ENCODE data around the gene ADORA1. TPM values are rescaled to one million over a fixed set of nuclear protein-coding genes. Genes with fewer than 3 reads are reported as not detected.

The ADORA1 gene
- total RNA-seq, 2 donors from 2014 or later: not detected

DNA sequence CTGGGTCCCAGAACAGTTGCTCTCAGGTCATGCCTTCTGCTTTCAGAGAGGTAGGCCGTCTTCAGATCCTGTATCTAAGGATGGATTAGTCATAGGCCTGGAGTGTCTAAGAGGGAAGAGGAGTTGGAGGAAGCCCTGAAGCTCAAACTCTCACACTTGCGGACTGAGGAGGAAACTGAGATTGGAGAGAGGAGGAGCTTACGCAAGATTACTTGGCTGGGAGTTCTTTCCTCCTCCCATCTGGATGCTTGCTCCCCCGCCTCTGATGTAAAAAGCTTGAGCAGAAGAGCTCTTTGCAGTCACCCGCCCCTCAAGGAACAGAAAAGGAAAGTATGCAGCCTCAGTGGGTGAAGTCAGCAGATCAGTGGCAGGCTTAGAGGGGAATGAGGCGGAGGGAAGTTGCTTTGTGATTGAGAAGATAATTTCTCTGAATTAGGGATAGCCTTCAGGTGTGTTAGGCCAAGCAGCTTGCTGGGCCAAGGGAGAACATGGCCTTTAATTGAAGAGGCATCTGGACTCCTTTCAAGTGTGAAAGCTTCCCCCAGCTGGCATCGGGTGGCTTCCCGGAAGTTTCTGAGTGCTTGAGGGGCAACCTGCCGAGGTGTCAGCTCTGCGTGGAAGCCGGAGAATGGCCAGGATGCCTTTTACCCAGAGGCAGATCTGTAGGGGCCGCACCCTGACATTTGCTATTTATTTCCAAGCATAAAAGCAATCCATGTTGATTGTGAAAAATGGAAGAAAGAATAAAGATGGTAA, 6.6 kb downstream of the ADORA1 start:
- Histone ChIP-seq H3K27ac (no peak overlapping the region), H3K4me1 (ENCODE audit: control insufficient read depth in 1 of 2, low read depth in 2 of 2) (peaks cover 0 to 3% of the 10 kb centered on the region in 2 donors), H3K9me3 (no peaks in the 10 kb centered on the region), H3K27me3 (replicated peaks; ENCODE audit: insufficient read depth) (no peaks in the 10 kb centered on the region), H3K36me3 (no peaks in the 10 kb centered on the region), H3K4me3 (no peak overlapping the region)
- DNase-seq (ENCODE audit: low spot score) (no peak), ATAC-seq (ENCODE audit: insufficient number of reproducible peaks, low FRiP score, low read depth) (no peak)
- no peak for TF ChIP-seq CTCF (IDR thresholded peaks at IDR 0.05)

GRCh38 chr1:203135636-203136305, 8.2 kb downstream of the ADORA1 start:
- no peak for TF ChIP-seq CTCF (IDR thresholded peaks at IDR 0.05)
- DNase-seq (ENCODE audit: low spot score): no peak
- Histone ChIP-seq H3K27ac (no peak overlapping the region), H3K4me1 (ENCODE audit: control insufficient read depth in 1 of 2, low read depth in 2 of 2) (no peaks in the 10 kb centered on the region), H3K36me3 (no peaks in the 10 kb centered on the region), H3K9me3 (no peaks in the 10 kb centered on the region), H3K4me3 (no peak overlapping the region), H3K27me3 (replicated peaks; ENCODE audit: insufficient read depth) (no peaks in the 10 kb centered on the region)
- ATAC-seq (ENCODE audit: insufficient number of reproducible peaks, low FRiP score, low read depth): no peak

- H3K9me3 ChIP-seq: no peaks in the 10 kb centered on the region
- H3K4me3 ChIP-seq: no peak overlapping the region
- no peaks in the 10 kb centered on the region for H3K27me3 ChIP-seq (replicated peaks; ENCODE audit: insufficient read depth)
- no peaks in the 10 kb centered on the region for H3K36me3 ChIP-seq
- TF ChIP-seq CTCF (IDR thresholded peaks at IDR 0.05): no peak
- H3K27ac ChIP-seq: no peak overlapping the region
- ATAC-seq (ENCODE audit: insufficient number of reproducible peaks, low FRiP score, low read depth): no peak
- no peaks in the 10 kb centered on the region for H3K4me1 ChIP-seq (ENCODE audit: control insufficient read depth in 1 of 2, low read depth in 2 of 2)
- DNase-seq (ENCODE audit: low spot score): no peak
Observed at GRCh38 chr1:203136409-203137042, 9.0 kb downstream of the ADORA1 start.

- TF ChIP-seq CTCF (IDR thresholded peaks at IDR 0.05): no peak
- Histone ChIP-seq H3K27ac (no peak overlapping the region), H3K9me3 (no peaks in the 10 kb centered on the region), H3K27me3 (replicated peaks; ENCODE audit: insufficient read depth) (no peaks in the 10 kb centered on the region), H3K36me3 (no peaks in the 10 kb centered on the region), H3K4me1 (ENCODE audit: control insufficient read depth in 1 of 2, low read depth in 2 of 2) (no peaks in the 10 kb centered on the region), H3K4me3 (no peak overlapping the region)
- no peak for ATAC-seq (ENCODE audit: insufficient number of reproducible peaks, low FRiP score, low read depth)
- no peak for DNase-seq (ENCODE audit: low spot score)
Observed at GRCh38 chr1:203137324-203137723, 9.8 kb downstream of the ADORA1 start.

- Histone ChIP-seq H3K27me3 (replicated peaks; ENCODE audit: insufficient read depth) (no peaks in the 10 kb centered on the region), H3K9me3 (no peaks in the 10 kb centered on the region), H3K4me1 (ENCODE audit: control insufficient read depth in 1 of 2, low read depth in 2 of 2) (no peaks in the 10 kb centered on the region), H3K4me3 (no peak overlapping the region), H3K27ac (no peak overlapping the region), H3K36me3 (no peaks in the 10 kb centered on the region)
- no peak for DNase-seq (ENCODE audit: low spot score)
- ATAC-seq (ENCODE audit: insufficient number of reproducible peaks, low FRiP score, low read depth): no peak
- TF ChIP-seq CTCF (IDR thresholded peaks at IDR 0.05): no peak
Observed at GRCh38 chr1:203138066-203138465, 10.5 kb downstream of the ADORA1 start.

Measured in thoracic aorta (tissue), 2 donors.